ENCODE results near the gene CSTA.
A peak's percentile ranks its signal among the peaks of the same experiment; 100 is the strongest.

The CSTA gene

GRCh38 chr3:122324871-122325323 lies at the start of gene CSTA:
Gene CSTA, plus strand, starts transcription at chr3:122325248. Its CDS starts 45 bp downstream, at chr3:122325293.
- DNase-seq = no peak

GRCh38 chr3:122281891-122282290 lies 43.2 kb upstream of the CSTA start:
- DNase-seq = no peak

- no peak for DNase-seq
These were observed 41.1 kb upstream of the CSTA start for GRCh38 chr3:122283796-122284445.

- DNase-seq = no peak
These were observed 40.6 kb upstream of the CSTA start for GRCh38 chr3:122284486-122284885.

- DNase-seq = no peak
These were observed 30.7 kb upstream of the CSTA start for GRCh38 chr3:122294359-122294758.

- DNase-seq = no peak
These were observed 29.6 kb upstream of the CSTA start for GRCh38 chr3:122295266-122296062.

- peak; percentile 31 to 49 for DNase-seq
These were observed 26.8 kb upstream of the CSTA start for GRCh38 chr3:122298239-122298638.

- DNase-seq = no peak
These were observed 25.8 kb upstream of the CSTA start for GRCh38 chr3:122299215-122299614.

- peak; percentile 14 to 38 for DNase-seq
These were observed 25.1 kb upstream of the CSTA start for GRCh38 chr3:122299872-122300460.

- DNase-seq = no peak
These were observed 24.0 kb upstream of the CSTA start for GRCh38 chr3:122301063-122301462.

- no peak for DNase-seq
These were observed 19.0 kb upstream of the CSTA start for GRCh38 chr3:122305818-122306621.

- no peak for DNase-seq
These were observed 18.5 kb upstream of the CSTA start for GRCh38 chr3:122306622-122306953.

GRCh38 chr3:122307094-122307687 lies 17.9 kb upstream of the CSTA start:
- DNase-seq = no peak

- DNase-seq = no peak
These were observed 17.1 kb upstream of the CSTA start for GRCh38 chr3:122307976-122308375.

GRCh38 chr3:122310361-122310760 lies 14.7 kb upstream of the CSTA start:
- no peak for DNase-seq

GRCh38 chr3:122312826-122313225 lies 12.2 kb upstream of the CSTA start:
- no peak for DNase-seq

- DNase-seq = no peak
These were observed 11.8 kb upstream of the CSTA start for GRCh38 chr3:122313281-122313680.

GRCh38 chr3:122314228-122314876 lies 10.7 kb upstream of the CSTA start:
- no peak for DNase-seq

- DNase-seq = no peak
These were observed 9.4 kb upstream of the CSTA start for GRCh38 chr3:122315619-122316018.

- DNase-seq = no peak
These were observed 8.7 kb upstream of the CSTA start for GRCh38 chr3:122316368-122316767.

- no peak for DNase-seq
These were observed 6.4 kb upstream of the CSTA start for GRCh38 chr3:122318620-122319019.
